ENCODE data around the gene FHIP1A.

The FHIP1A gene

DNA sequence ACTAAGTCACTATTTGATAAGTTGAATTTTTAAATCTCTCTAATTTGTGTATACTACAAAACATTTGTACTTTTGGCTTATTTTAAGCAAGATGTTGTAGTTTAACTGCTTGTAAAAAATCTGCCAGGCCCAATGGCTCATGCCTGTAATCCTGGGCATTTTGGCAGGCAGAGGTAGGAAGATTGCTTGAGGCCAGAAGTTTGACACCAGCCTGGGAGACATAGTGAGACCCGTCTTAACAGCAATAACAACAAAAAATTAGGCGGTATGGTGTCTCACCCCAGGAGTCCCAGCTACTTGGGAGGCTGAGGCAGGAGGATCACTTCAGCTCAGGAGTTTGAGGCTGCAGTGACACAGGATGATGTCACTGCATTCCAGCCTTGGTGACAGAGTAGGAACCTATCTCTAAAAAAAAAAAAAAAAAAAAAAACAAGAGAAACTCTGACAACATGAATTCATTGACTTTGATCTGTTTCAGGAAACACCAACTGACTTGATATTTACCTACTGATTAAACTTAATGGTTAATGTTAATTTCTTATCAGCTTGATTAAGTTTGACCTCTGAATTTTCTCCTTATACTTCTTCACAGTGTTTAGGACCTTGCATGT, 8.9 kb downstream of the FHIP1A start:
- no peak for DNase-seq (ENCODE audit: low spot score)

DNA sequence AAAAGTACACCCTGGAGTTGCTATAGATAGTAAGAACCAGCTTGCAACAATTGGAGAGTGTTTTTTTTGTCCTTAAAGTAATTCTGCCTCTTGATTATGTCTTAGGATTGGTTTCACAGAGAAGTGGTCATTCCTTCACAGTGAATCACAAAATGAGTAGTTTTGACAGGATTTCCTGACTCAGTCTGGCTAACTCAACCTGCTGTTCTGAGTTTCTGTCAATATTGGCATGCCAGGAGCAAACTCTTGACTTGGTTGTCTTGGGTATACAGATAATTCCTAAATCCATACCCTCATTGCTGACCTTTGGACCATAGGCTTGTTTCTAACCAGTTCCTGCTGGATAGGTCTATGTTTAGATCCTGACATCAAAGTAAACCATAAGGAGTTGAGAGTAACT, 9.4 kb downstream of the FHIP1A start:
- DNase-seq (ENCODE audit: low spot score): no peak

DNA sequence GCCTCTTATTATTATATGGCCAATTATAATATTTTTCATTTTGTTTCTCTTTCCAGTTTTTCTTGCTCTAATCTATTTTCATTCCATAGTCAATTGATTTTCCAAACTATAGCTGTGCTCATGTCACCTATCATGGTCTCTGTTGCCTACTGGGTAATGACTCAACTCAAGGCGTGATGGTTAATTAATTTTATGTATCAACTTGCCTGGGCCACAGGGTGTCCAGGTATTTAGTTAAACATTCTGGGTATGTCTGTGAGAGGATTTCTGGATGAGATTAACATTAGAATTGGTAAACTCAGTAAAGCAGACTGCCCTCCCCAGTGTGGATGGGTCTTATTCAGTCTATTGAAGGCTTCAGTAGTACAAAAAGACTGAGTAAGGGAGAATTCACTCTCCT, 9.9 kb downstream of the FHIP1A start:
- no peak for DNase-seq (ENCODE audit: low spot score)

DNA sequence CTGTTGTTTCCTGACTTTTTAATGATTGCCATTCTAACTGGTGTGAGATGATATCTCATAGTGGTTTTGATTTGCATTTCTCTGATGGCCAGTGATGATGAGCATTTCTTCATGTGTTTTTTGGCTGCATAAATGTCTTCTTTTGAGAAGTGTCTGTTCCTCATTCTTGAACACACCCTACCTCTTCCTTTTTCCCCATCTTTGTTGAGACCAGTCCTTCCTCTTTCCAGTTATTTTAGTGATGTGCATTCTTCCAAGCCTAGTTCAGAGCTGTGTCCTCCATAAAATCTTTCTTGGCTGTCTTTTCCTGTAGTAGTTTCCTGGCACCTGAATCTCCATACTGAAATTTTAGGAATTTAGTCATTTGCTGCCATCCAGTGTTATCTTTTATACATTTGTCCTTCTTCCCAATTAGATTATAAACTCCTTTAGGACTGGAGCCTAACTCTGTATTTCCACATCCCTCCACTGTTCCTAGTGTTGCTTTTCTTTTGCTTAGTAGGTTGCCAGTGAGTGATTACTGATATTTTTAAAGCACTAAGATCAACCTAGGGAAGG, 11.4 kb downstream of the FHIP1A start:
- no peak for DNase-seq (ENCODE audit: low spot score)

DNA sequence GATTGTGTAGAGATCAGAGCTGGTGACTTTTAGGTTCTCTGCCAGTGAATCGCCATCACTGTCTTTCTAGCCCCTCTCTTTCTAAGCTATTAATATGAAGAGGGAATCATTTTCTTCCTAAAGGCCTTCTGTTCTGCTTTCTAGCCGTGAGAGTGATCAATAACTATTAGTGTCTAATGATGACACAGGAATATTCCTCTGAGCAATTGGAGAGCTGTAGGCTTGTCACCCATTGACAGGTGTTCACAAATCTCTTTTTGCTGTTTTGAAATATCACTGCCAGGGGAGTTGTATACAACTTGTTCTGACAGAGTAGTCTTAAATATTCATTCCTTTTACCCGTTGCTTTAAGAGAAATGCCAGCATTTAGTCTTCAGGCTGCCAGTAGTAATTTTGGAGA, 13.9 kb downstream of the FHIP1A start:
- DNase-seq (ENCODE audit: low spot score): no peak

DNA sequence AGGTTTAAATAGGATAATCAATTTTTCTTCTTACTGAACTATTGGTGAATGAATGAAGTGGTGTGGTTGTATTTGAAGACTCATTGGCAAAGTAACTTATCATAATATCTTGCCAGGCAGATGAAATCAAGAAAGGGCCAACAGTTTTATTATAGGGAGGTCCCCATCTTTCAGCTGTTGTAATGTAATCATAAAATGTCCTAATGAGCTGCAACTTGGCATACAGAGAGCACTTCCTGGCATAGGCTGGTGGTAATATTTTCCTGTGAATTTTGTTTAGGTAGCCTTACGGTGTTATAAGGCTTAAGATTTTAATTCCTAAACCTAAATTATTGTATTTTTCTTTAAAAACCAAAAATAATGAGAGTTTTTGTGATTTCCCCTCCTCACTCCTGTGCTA, 17.5 kb downstream of the FHIP1A start:
- DNase-seq (ENCODE audit: low spot score): no peak

DNA sequence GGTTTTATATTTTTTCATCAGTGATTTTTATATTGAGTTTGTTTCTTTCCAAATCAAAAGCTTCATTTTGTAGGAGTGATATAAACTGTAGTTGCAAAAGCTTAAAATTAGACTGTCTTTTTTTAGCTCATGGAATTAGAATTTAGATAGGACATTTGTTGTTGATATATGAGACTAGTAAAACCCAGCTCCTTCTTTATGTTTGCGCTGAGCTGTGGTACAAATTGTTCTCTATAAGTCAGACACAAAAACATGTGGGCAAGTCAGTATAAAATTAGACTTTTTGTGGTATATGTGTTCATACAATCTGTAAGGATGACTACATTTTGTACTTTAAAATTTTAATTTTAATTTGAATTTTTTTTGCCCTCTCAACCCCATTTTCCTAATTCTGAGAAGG, 18.3 kb downstream of the FHIP1A start:
- DNase-seq (ENCODE audit: low spot score): no peak

DNA sequence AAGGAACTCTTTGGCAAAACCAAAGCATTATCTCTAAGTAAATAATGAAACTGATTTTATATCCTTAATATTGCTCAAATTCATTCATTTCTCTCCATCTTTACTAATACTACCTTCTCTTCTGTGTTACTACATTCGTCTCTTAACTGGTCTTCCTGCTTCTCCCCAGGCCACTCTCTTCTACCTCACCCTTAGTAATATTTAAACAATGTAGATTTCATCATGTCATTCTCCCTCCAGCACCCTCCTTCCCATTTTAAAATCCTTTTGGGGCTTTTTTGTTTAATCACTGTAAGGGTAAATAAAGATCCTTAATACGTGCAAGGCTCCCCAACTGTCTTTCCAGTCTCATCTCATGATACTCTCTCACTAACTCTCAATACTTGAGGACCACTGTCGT, 19.4 kb downstream of the FHIP1A start:
- no peak for DNase-seq (ENCODE audit: low spot score)

DNA sequence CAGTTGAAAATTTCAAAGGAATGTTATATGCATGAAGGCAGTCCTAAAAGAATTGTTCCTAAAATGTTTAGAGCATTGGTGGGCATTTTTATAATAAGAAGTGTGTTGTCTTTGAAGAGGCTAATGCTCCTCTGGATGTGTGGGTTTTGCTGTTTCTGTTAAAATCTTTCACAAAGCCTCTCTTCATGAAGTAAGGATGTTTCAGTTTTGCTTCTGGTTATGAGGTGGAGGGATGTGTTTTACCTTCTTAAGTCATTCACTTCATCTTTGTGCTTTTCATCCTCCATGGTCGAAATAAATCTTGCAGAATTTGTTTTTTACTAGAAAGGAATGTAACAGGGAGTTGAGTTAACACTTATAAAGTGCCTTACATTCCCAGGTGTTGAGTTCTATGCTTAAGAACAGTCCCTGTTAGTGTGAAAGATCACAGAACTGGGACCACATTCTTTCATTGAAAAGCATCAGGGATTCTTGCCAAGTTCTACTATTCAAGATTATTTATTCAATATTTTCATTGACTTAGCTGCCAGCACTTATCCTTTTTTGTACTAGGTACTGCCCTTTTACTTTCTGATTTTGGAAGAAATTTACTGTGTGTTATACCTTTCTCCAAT, 21.1 kb downstream of the FHIP1A start:
- no peak for DNase-seq (ENCODE audit: low spot score)

DNA sequence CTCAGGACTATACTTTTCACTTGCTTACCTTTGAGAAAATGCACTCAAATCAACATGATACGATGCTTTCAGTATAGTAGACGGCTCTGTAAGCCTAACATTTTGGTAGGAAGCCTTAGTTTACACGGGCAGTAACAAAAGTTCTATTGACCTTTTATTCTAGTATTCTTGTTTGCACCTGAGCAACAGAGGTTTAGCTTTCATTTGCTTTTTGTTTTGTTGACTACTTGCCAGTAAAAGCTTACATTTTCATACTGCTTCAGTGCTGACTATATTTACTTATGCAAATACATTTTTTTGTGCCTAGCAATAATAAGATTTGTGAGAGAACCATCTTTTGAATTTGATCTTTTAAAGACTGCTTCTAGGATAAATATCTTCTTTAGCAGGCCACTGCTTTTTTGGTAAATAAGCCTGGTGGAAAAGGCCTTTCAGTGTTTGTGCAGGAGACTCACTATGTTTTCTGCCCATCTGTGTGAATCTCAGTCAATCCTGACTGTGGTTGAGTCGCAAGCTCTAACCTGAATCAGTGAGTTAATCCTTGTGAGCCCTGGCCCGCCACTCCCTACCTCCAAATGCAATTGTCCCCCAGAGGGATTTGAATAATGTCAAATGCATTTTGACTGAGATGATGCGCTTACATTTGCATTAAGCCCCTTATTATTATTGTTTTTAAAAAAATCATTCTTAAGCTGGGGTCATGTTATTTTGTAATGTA, 21.9 kb downstream of the FHIP1A start:
- DNase-seq (ENCODE audit: low spot score): no peak

DNA sequence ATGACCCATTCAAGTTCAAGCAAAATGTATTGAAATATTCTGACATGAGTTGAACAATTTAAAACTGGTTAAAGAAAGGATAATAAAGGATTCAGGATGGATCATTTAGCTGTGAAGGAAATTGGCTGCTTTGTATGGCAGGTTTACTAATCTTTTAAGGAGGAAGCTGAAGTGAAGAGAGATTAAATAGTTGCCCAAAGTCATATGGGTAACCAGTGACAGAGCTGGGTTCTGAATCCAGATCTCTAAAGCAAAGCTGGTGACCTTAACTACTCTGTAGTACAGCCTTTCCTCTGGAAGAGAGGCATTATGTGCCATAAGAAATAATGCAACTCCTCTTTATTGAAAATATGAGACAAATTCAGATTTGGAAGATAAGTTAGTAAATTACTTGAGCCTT, 22.8 kb downstream of the FHIP1A start:
- no peak for DNase-seq (ENCODE audit: low spot score)

DNA sequence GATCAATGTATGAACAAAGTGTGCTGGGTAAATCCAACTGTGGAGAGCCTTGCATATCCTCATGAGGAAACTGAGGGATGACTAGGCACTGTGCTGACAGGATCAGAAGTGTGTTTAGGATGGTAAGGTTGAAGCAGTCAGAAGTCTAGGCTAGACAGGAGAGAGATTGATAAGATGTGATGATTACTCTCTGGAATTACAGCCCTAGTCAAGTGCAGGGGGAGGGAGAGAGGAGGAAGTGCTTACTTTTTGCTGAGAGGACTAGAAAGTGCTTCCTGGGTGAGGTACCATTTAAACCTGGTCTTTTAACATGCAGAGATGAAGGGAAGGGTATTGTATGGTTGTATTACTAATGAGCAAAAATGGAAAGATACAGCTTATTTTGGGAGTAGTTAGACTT, 23.7 kb downstream of the FHIP1A start:
- DNase-seq (ENCODE audit: low spot score): no peak

DNA sequence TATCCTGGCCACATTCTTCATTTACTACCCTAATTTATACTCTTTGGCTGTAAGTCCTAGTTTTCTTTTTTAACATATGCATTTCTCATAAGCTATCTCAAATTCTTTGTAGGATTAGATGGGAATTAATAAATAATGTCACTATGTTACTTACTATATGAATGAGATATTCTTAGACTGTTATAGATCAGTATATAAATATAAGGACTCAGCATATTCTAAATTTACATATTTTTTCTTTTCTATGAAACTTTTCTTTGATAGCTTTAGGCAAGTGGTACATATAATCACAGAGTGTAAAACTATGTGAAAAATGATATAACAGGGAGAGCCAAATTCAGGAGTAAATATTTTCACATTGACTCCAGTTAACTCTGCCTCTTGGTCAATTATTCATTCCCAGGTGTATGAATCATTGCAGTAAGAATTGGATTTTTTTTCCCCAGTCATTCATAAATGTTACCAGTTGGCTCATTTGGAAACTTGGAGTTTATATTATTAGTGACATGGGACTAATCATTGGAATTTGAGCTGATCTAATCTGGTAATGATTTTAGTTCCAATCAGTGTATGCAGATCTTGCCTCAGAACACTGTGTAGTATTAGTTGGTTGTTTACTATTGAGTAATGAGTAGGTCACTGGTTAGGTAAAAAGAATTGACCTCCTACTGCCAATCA, 25.3 kb downstream of the FHIP1A start:
- no peak for DNase-seq (ENCODE audit: low spot score)

DNA sequence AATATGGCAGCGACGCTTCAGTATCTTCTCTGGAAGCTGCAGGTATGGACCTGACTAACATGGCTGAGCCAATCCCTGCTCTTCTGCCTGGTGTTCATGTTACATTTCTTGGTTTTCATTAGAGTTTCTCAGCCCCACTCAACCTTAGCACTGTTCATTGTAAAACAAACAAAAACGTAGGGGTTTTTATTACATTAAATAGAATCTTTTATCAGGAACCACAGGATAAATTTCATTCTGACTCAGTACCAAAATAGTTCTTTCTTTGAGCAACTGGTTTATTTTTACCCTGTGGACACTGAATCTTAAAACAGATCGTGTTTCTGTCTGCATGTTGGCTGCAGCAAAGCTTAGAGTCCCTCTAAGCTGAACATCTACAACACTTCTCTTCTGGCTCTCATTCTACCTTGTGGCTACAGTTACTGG, 27.1 kb downstream of the FHIP1A start:
- DNase-seq (ENCODE audit: low spot score): no peak

DNA sequence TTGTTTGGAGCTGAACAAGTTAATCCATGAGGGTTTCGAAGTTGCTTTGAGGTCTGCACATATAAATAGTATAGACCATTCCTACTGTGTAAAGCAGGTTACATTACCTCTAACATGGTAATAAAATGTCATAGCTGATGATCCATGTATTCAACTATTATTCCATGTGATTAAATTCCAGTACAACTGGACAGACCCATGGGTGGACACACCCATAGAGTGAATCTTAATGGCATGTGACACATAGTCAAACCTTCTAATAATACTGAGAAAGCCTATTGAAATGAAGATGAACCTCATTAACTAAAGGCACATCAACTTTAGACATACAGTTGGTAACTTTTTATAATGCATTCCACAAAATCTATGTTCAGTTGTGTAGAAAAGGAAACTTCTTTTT, 28.5 kb downstream of the FHIP1A start:
- no peak for DNase-seq (ENCODE audit: low spot score)

DNA sequence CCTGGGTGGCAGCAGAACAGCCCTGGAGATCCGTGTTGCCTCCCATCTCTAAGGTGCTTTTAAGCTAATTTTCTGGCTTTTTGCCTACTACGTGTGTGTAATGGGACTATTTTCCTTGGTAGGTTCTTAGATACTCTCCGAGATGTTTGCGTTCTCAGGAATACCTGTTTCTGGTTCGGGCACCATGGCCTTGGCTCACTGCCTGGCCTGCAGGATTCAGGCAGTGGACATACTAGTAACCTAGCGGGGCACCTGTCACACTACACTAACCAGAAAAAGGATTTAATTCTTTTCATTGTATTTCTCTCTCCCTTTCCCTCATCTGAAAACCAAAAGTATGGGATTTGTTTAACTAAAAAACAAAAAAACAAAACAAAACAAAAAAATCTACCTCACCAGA, 29.2 kb downstream of the FHIP1A start:
- no peak for DNase-seq (ENCODE audit: low spot score)

DNA sequence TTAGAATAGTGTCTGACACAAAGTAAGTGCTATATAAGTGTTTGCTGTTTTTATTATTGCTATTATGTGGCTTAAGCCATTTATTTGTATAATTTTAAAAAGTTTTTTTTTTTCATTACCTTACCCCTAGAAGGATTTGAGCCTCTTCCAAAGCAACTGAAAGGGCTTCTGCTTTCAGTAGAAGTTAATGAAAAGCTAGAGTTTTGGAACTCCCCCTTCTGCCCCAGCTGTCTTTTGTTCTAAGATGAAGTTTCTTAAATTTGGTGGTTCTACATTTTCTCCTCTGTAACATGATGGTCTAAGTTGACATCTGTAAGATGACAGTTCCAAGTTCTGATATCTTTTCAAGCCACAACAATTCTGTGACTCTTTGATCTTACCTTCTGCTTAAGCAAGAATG, 30.3 kb downstream of the FHIP1A start:
- DNase-seq (ENCODE audit: low spot score): no peak

DNA sequence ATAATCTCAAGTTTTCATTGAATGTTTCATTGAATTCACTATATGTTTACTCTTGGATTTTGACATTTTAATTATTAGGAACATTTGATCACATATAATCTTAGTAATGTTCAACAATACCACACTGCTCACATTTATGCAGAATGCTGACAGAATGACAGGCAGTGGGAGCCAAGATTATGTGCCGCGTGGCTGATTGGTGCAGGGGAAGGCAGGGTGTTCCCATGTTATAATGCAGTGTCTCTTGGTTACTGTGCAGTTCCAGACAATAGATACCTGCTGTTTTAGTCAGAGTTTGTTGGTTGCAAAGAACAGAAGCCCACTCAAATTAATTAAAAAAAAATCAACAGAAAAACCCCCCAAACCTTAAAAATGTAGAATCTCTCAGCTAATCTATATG, 33.0 kb downstream of the FHIP1A start:
- DNase-seq (ENCODE audit: low spot score): no peak

DNA sequence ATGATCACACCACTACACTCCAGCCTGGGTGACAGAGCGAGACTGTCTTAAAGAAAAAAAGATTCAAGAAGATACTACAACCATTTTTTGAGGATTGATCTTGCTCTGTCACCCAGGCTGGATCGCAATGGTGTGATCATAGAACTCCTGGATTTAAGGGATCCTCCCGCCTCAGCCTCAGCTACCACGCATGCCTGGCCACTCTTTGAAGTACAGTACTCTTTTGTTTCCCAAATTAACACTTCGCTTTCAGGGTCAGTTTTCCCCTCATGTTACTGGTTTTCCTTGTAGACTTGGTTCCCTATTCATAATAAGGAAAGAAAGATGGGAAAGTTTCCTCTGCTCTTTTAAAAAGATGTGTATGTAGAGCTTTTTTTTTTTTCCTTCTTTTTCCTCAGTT, 34.3 kb downstream of the FHIP1A start:
- DNase-seq (ENCODE audit: low spot score): no peak

DNA sequence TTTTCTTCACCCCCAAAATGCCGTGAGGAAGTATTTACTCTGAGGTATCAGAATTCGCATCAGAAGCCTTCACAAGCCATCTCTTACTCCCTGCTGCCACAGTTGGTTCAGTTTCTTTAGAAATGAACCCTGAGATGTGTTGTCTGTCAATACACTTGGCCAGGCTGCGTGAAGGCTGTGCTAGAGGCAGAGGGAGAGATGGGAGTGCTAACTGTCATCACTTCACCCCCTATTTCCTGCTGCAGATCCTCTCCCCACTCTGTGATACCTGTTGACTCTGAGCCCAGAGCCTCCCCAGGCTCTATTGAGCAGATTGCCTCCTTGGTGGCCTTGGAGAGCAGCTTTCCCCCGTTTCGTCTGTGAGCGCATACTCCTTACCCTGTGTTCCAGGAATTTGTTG, 34.8 kb downstream of the FHIP1A start:
- DNase-seq (ENCODE audit: low spot score): no peak

DNA sequence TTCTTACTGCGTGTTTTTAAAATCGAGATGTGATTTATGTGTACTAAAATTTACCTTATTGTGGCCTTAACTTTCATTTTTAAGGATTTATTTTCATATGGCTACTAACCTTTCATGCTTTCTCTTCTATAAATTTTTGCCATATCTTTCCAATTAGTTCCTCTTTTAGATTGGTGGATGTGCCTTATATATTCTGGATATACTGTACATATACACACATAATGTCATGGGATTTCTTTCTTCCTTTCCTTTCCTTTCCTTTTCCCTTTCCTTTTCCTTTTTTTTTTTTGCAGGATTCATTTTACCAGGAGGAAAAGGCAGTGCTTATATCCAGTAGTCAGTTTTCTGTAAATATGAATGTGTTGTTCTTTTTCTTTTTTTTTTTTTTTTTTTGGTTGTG, 37.2 kb downstream of the FHIP1A start:
- DNase-seq (ENCODE audit: low spot score): no peak

DNA sequence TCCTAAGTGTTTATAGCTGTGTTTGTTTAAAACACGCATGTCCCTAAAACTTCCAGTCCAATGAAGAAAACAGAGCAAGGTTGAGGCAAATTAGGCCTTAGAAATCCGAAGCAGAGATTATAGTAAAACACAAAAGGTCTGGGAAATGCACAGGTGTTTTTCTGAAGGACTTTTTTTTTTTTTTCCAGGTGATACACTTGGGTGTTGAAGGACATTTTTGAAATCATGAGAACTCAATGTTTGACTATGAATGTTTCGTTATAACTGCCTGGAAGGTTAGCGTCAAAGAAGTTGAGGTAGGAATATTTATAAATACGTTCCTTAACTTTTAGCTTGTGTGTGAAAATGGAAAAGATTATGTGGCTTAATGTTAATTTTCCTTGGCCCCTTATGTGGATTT, 45.5 kb downstream of the FHIP1A start:
- no peak for DNase-seq (ENCODE audit: low spot score)

DNA sequence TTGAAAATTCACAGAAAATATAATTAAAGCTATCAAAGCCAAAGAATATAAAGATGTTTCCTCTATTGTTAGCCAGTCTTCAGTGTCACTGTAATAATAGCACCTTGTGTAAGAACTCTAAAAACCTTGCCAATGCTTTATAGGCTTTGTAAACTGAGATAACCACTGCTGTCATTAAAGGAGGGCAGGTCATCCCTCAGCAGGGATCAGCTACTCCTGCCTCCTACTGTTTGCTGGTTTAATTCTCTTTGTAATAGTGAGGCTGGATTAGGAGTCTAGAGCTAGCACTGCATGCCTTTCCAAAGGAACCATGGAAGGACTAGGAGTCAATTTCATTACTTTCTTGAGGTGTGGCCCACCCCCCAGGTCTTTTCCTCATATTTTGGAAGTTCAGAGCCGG, 46.2 kb downstream of the FHIP1A start:
- no peak for DNase-seq (ENCODE audit: low spot score)

Data from CD4-positive, alpha-beta T cell treated with Interleukin-2 at 100 ng/mL for 4 hours (primary cell).